ENCODE measurements around the gene RSPH6A. TPM values are rescaled to one million over a fixed set of nuclear protein-coding genes. Genes with fewer than 3 reads are reported as not detected.

RSPH6A gene
- total RNA-seq, 1 experiment from 2014 or later, result 0.52 TPM

GRCh38 chr19:45809643-45810159, 5.4 kb downstream of the RSPH6A start:
- Mint-ChIP-seq H3K4me3 (ENCODE audit: low read depth, unreplicated experiment) (no peak overlapping the region), H3K9me3 (ENCODE audit: low read depth, unreplicated experiment) (no peaks in the 10 kb centered on the region), H3K36me3 (ENCODE audit: insufficient read depth, unreplicated experiment) (peaks cover 31% of the 10 kb centered on the region), H3K4me1 (ENCODE audit: low read depth, unreplicated experiment) (peaks cover 16% of the 10 kb centered on the region), H3K27ac (ENCODE audit: unreplicated experiment) (peak overlapping the region; percentile 15), H3K27me3 (ENCODE audit: unreplicated experiment) (peaks cover 16% of the 10 kb centered on the region)
- TF ChIP-seq, protein P1, sequence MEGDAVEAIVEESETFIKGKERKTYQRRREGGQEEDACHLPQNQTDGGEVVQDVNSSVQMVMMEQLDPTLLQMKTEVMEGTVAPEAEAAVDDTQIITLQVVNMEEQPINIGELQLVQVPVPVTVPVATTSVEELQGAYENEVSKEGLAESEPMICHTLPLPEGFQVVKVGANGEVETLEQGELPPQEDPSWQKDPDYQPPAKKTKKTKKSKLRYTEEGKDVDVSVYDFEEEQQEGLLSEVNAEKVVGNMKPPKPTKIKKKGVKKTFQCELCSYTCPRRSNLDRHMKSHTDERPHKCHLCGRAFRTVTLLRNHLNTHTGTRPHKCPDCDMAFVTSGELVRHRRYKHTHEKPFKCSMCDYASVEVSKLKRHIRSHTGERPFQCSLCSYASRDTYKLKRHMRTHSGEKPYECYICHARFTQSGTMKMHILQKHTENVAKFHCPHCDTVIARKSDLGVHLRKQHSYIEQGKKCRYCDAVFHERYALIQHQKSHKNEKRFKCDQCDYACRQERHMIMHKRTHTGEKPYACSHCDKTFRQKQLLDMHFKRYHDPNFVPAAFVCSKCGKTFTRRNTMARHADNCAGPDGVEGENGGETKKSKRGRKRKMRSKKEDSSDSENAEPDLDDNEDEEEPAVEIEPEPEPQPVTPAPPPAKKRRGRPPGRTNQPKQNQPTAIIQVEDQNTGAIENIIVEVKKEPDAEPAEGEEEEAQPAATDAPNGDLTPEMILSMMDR (IDR thresholded peaks at IDR 0.05; ENCODE audit: unreplicated experiment), result no peak
- DNase-seq, result no peak
- no TSS peak for BruUV-seq (replicated peaks)
- CTCF ChIA-PET, result interaction anchor here (0.7 kb wide), 1 partner anchor 132 kb away, joined by 6 read pairs; no protein-coding TSS in a partner anchor
- intact Hi-C loops (cut with micrococcal nuclease; ENCODE audit: unreplicated experiment), result no loop called here

GRCh38 chr19:45805719-45806118, 9.4 kb downstream of the RSPH6A start:
- intact Hi-C loops (cut with micrococcal nuclease; ENCODE audit: unreplicated experiment), result no loop called here
- BruUV-seq (replicated peaks), result no TSS peak
- DNase-seq, result no peak
- Mint-ChIP-seq H3K4me1 (ENCODE audit: low read depth, unreplicated experiment) (peaks cover 14% of the 10 kb centered on the region), H3K27me3 (ENCODE audit: unreplicated experiment) (peaks cover 16% of the 10 kb centered on the region), H3K36me3 (ENCODE audit: insufficient read depth, unreplicated experiment) (peaks cover 8% of the 10 kb centered on the region), H3K4me3 (ENCODE audit: low read depth, unreplicated experiment) (no peak overlapping the region), H3K27ac (ENCODE audit: unreplicated experiment) (no peak overlapping the region), H3K9me3 (ENCODE audit: low read depth, unreplicated experiment) (no peaks in the 10 kb centered on the region)
- TF ChIP-seq, protein P1 (IDR thresholded peaks at IDR 0.05; ENCODE audit: unreplicated experiment), result no peak
- CTCF ChIA-PET, result interaction anchor here (0.6 to 1.1 kb wide), 2 partner anchors 13 to 823 kb away, joined by 3 to 8 read pairs; partner anchors contain the start of gene DMWD

DNA sequence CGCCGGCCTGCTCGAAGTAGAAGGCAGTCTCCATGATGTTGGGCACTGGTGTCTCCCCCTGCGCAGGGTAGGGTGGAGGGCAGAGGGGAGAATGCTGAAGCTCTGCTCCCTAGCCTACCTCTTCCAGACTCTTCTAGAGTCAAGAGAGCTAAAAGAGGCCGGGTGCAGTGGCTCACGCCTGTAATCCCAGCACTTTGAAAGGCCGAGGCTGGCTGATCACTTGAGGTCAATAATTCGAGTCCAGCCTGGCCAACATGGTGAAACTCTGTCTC, 10.2 kb downstream of the RSPH6A start:
- no peak for DNase-seq
- H3K27me3 Mint-ChIP-seq (ENCODE audit: unreplicated experiment), result peaks cover 16% of the 10 kb centered on the region
- no peak overlapping the region for H3K4me3 Mint-ChIP-seq (ENCODE audit: low read depth, unreplicated experiment)
- no peak overlapping the region for H3K27ac Mint-ChIP-seq (ENCODE audit: unreplicated experiment)
- intact Hi-C loops (cut with micrococcal nuclease; ENCODE audit: unreplicated experiment), result no loop called here
- TF ChIP-seq, protein P1 (IDR thresholded peaks at IDR 0.05; ENCODE audit: unreplicated experiment), result no peak
- H3K36me3 Mint-ChIP-seq (ENCODE audit: insufficient read depth, unreplicated experiment), result peaks cover 4% of the 10 kb centered on the region
- H3K9me3 Mint-ChIP-seq (ENCODE audit: low read depth, unreplicated experiment), result no peaks in the 10 kb centered on the region
- no TSS peak for BruUV-seq (replicated peaks)
- CTCF ChIA-PET, result interaction anchor here (0.9 to 1.6 kb wide), 2 partner anchors 12 kb away, joined by 3 to 5 read pairs; partner anchors contain the start of gene DMWD
- H3K4me1 Mint-ChIP-seq (ENCODE audit: low read depth, unreplicated experiment), result peaks cover 8% of the 10 kb centered on the region

- no peak for DNase-seq
- no peak overlapping the region for H3K27ac Mint-ChIP-seq (ENCODE audit: unreplicated experiment)
- intact Hi-C loops (cut with micrococcal nuclease; ENCODE audit: unreplicated experiment), result no loop called here
- CTCF ChIA-PET, result interaction anchor here (0.9 to 1.6 kb wide), 3 partner anchors 12 to 60 kb away, joined by 3 to 5 read pairs (median 4); partner anchors contain the start of genes DMWD and FOXA3
- H3K4me1 Mint-ChIP-seq (ENCODE audit: low read depth, unreplicated experiment), result peaks cover 3% of the 10 kb centered on the region
- TF ChIP-seq, protein P1 (IDR thresholded peaks at IDR 0.05; ENCODE audit: unreplicated experiment), result no peak
- peaks cover 16% of the 10 kb centered on the region for H3K27me3 Mint-ChIP-seq (ENCODE audit: unreplicated experiment)
- no peaks in the 10 kb centered on the region for H3K9me3 Mint-ChIP-seq (ENCODE audit: low read depth, unreplicated experiment)
- no peak overlapping the region for H3K4me3 Mint-ChIP-seq (ENCODE audit: low read depth, unreplicated experiment)
- no TSS peak for BruUV-seq (replicated peaks)
- no peaks in the 10 kb centered on the region for H3K36me3 Mint-ChIP-seq (ENCODE audit: insufficient read depth, unreplicated experiment)
Observed at GRCh38 chr19:45804140-45804958, 10.8 kb downstream of the RSPH6A start.
